Ascending aorta (tissue), 2 donors: ENCODE data around the gene BBS9. TPM values are rescaled to one million over a fixed set of nuclear protein-coding genes. Genes with fewer than 3 reads are reported as not detected.

Experiments
- DNase-seq, 2 donors: peaks; one replicate each; pipeline ENCODE4 v3.0.0-alpha.2; 2019; ENCODE audit warnings: low spot score in 2 of 2
- H3K27ac ChIP-seq, 2 donors: fragments of 200-600 bp; sonication (generic); one replicate each; pipeline ENCODE4 v1.5.1; 2016 to 2017; ENCODE audit warnings: mild to moderate bottlenecking in 1 of 2
- H3K27me3 ChIP-seq: fragments of 200-600 bp; sonication (generic); one replicate; pipeline ENCODE4 v1.5.1; 2017
- H3K36me3 ChIP-seq, 2 donors: fragments of 200-600 bp; sonication (generic); one replicate each; pipeline ENCODE4 v1.5.1; 2016
- H3K4me1 ChIP-seq, 2 donors: fragments of 200-600 bp; sonication (generic); one replicate each; pipeline ENCODE4 v1.5.1; 2016 to 2017; ENCODE audit warnings: mild to moderate bottlenecking in 1 of 2
- H3K4me3 ChIP-seq, 2 donors: fragments of 200-600 bp; sonication (generic); one replicate each; pipeline ENCODE4 v1.5.1; 2016 to 2017; ENCODE audit warnings: mild to moderate bottlenecking in 1 of 2
- H3K9me3 ChIP-seq, 2 donors: fragments of 200-600 bp; sonication (generic); one replicate each; pipeline ENCODE4 v1.5.1; 2016
- intact Hi-C: fragments of 100-400 bp; cut with DNase I; formaldehyde crosslinking; loops from one replicate; pipeline ENCODE4 v1.15.1; 2023
- total RNA-seq: library from RNA; depleted of rRNA; stranded (reverse); fragments of >200 nt; gene quantifications from one replicate; pipeline ENCODE4 v1.1.0, GENCODE V29; 2016
- TF ChIP-seq, protein P1 (sequence below), 3 experiments: fragments of 200-600 bp in 2 of 3; fragments of 450-650 bp in 1 of 3; sonication (generic) in 2 of 3; IDR thresholded peaks; one replicate each; pipeline ENCODE4 v1.5.1; 2016 to 2019; ENCODE audit warnings: antibody characterized with exemption in 3 of 3, mild to moderate bottlenecking in 1 of 3, moderate library complexity in 1 of 3

BBS9 gene
- total RNA-seq, 1 donor from 2014 or later: 23.3 TPM

DNA sequence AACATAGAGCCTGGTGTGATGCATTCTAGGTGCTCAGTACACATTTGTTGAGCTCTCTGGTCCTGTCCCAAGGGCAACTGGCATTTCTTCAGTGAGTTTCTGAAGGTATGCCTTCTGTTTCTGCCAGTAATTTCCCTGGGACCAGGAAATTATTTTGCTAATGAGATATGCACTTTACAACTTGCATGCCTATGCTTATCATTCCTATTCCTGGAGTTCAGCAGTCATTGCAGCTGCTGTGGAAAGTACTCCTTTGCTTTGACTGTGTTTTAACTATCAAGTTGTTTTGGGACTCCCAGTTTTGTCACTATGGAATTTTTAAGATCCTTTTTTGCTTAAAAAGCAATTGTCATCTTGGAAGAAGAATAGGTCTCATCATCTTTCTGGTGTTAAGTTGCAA is 283.0 kb downstream of the BBS9 start:
- no peaks in the 10 kb centered on the region for H3K36me3 ChIP-seq
- H3K4me1 ChIP-seq: no peaks in the 10 kb centered on the region
- no peak overlapping the region for H3K4me3 ChIP-seq
- DNase-seq: no peak
- H3K27ac ChIP-seq: no peak overlapping the region
- intact Hi-C loops: no loop called here
- H3K27me3 ChIP-seq: no peaks in the 10 kb centered on the region
- peaks cover 3 to 12% of the 10 kb centered on the region in 2 donors for H3K9me3 ChIP-seq
- TF ChIP-seq, protein P1, sequence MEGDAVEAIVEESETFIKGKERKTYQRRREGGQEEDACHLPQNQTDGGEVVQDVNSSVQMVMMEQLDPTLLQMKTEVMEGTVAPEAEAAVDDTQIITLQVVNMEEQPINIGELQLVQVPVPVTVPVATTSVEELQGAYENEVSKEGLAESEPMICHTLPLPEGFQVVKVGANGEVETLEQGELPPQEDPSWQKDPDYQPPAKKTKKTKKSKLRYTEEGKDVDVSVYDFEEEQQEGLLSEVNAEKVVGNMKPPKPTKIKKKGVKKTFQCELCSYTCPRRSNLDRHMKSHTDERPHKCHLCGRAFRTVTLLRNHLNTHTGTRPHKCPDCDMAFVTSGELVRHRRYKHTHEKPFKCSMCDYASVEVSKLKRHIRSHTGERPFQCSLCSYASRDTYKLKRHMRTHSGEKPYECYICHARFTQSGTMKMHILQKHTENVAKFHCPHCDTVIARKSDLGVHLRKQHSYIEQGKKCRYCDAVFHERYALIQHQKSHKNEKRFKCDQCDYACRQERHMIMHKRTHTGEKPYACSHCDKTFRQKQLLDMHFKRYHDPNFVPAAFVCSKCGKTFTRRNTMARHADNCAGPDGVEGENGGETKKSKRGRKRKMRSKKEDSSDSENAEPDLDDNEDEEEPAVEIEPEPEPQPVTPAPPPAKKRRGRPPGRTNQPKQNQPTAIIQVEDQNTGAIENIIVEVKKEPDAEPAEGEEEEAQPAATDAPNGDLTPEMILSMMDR (IDR thresholded peaks at IDR 0.05): no peak

DNA sequence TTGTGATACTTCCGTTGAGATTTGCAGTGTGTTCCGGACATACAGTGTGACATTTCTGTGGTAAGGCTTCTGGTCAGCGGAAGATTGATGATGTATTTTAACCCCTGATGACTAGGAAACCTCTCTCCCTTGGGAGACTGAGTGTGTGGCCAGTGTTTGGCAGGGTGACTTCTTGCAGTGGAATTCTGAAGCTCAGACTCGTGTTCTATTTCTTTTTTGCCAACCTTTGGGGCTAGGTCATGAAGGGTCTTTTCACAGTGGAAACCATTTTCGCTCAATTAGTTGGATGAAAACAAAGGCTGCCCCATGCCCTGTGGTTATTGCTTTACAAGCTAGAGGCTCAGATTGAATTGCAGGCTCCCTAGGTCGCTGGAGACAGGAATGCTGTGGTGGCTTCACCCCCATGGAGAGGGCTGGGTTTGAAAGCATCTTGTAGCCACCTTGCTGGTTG is 288.9 kb downstream of the BBS9 start:
- Histone ChIP-seq H3K4me3 (no peak overlapping the region), H3K36me3 (no peaks in the 10 kb centered on the region), H3K27me3 (no peaks in the 10 kb centered on the region), H3K4me1 (no peaks in the 10 kb centered on the region), H3K9me3 (no peaks in the 10 kb centered on the region), H3K27ac (no peak overlapping the region)
- DNase-seq: no peak
- TF ChIP-seq, protein P1 (IDR thresholded peaks at IDR 0.05): no peak
- intact Hi-C loops: no loop called here

DNA sequence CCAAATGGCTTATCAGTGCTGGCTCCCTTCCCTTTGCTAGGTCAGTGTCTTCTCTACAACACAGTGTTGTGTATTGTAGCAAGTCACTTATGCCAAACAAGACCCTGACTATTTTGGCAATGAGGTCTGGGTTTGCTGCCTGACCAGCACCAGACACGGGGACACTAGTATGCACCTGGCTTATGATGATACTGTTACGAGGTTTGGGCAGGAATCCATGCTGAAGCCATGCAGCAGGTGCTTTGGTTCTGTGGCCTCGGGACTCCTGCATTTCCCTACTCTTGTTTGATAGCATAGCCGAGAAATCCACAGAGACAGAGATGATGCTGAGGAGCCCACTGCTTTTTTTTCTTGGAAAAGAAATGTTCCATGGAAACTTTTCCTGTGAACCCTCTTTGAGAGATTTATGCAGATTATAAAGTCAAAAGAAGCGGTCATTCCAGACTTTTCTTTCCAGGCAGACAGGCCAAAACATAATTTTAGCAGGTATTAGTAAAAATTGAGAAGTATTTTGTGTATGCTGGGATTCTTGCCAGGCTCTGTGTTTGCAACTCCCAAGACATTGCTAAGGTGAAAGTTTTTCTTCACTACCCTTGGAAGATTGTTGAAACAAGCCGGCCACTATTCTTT is 291.1 kb downstream of the BBS9 start:
- Histone ChIP-seq H3K27ac (no peak overlapping the region), H3K4me3 (no peak overlapping the region), H3K36me3 (no peaks in the 10 kb centered on the region), H3K4me1 (no peaks in the 10 kb centered on the region), H3K27me3 (no peaks in the 10 kb centered on the region), H3K9me3 (no peaks in the 10 kb centered on the region)
- no peak for DNase-seq
- intact Hi-C loops: no loop called here
- TF ChIP-seq, protein P1 (IDR thresholded peaks at IDR 0.05): no peak

GRCh38 chr7:33421429-33421828 is 292.1 kb downstream of the BBS9 start:
- Histone ChIP-seq H3K9me3 (no peaks in the 10 kb centered on the region), H3K36me3 (no peaks in the 10 kb centered on the region), H3K27me3 (no peaks in the 10 kb centered on the region), H3K4me1 (no peaks in the 10 kb centered on the region), H3K4me3 (no peak overlapping the region), H3K27ac (no peak overlapping the region)
- DNase-seq: no peak
- intact Hi-C loops: no loop called here
- TF ChIP-seq, protein P1 (IDR thresholded peaks at IDR 0.05): no peak

DNA sequence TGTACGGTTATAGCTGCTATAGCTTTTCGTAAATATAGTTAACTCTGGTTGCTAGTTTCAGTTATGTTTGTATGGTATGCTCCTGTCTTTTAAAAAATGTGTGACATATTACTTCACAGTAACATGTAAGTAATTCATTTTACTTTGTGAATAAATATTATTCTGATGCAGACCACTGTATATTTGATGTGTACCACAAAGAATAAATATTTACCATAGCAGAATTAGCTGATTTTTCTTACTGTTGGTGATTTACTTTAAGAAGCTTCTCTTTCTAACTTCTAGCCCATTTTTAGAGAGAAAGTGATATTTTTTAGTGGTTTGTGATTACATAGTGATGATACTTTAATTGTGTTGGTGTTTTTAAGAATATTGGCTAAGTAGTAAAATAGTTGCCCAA is 292.8 kb downstream of the BBS9 start:
- H3K4me1 ChIP-seq: no peaks in the 10 kb centered on the region
- H3K27ac ChIP-seq: no peak overlapping the region
- TF ChIP-seq, protein P1 (IDR thresholded peaks at IDR 0.05): no peak
- H3K4me3 ChIP-seq: no peak overlapping the region
- no peaks in the 10 kb centered on the region for H3K9me3 ChIP-seq
- H3K36me3 ChIP-seq: no peaks in the 10 kb centered on the region
- H3K27me3 ChIP-seq: no peaks in the 10 kb centered on the region
- DNase-seq: no peak
- intact Hi-C loops: no loop called here
